Naive thymus-derived CD8-positive, alpha-beta T cell (primary cell): ENCODE results near the gene NKG7. TPM values are rescaled to one million over a fixed set of nuclear protein-coding genes. Genes with fewer than 3 reads are reported as not detected.

ENCODE experiments used
- ATAC-seq, 2 donors: fragments of 150-1000 bp; cut with Tn5 transposase in 1 of 2; sonication (Bioruptor Pico), chemical (Tn5 transposase) in 1 of 2; 1 replicate in 1 of 2; 2 replicates in 1 of 2; pipeline ENCODE4 v1.10.0; 2021; ENCODE audit warnings: mild to moderate bottlenecking in 2 of 2, moderate library complexity in 2 of 2
- POLR2A ChIA-PET: fragments of 350-600 bp; sonication (Branson Sonifier 250); formaldehyde crosslinking; loops from one replicate; lab custom pipeline; 2021; ENCODE audit warnings: antibody characterized with exemption; lab: Charles Lee
- DNase-seq, 10 donors: peaks; one replicate each; pipeline versions ENCODE4 v3.0.0 to v3.0.0-alpha.2; 2020 to 2022
- H3K27ac Mint-ChIP-seq, 10 donors: one replicate each; pipeline ENCODE4 v1.8.0; 2020 to 2022; ENCODE audit warnings: mild to moderate bottlenecking in 10 of 10, mixed read lengths in 10 of 10, moderate library complexity in 4 of 10, inconsistent platforms in 1 of 10
- H3K27me3 Mint-ChIP-seq, 5 donors: one replicate each; pipeline ENCODE4 v1.8.0; 2021 to 2022; ENCODE audit warnings: mixed read lengths in 5 of 5
- H3K36me3 Mint-ChIP-seq, 3 donors: one replicate each; pipeline ENCODE4 v1.8.0; 2020 to 2022; ENCODE audit warnings: mixed read lengths in 3 of 3, mild to moderate bottlenecking in 2 of 3, inconsistent platforms in 1 of 3
- H3K4me1 Mint-ChIP-seq, 4 donors: one replicate each; pipeline ENCODE4 v1.8.0; 2021 to 2022; ENCODE audit warnings: mixed read lengths in 4 of 4
- H3K4me3 Mint-ChIP-seq, 10 donors: one replicate each; pipeline ENCODE4 v1.8.0; 2020 to 2022; ENCODE audit warnings: mild to moderate bottlenecking in 10 of 10, mixed read lengths in 10 of 10, moderate library complexity in 6 of 10, inconsistent platforms in 1 of 10
- H3K9me3 Mint-ChIP-seq, 9 donors: one replicate each; pipeline ENCODE4 v1.8.0; 2020 to 2022; ENCODE audit warnings: mixed read lengths in 9 of 9, mild to moderate bottlenecking in 3 of 9, inconsistent platforms in 1 of 9, moderate library complexity in 1 of 9
- polyA plus RNA-seq, 3 donors: library from polyadenylated mRNA; unstranded; fragments of 300-500 nt; fragmentation: Illumina TruSeq; gene quantifications; one replicate each; pipeline ENCODE4 v1.2.3, GENCODE V29; 2021
- total RNA-seq, 8 experiments: library from RNA in 2 of 8; stranded (reverse) in 2 of 8; gene quantifications; one replicate each; pipeline ENCODE4 v1.2.3 and lab custom pipeline; 2021 to 2026

The NKG7 gene
- total and polyA plus RNA-seq, 5 experiments from 2014 or later, result 3.8 to 1,629 (median 41.7) TPM

GRCh38 chr19:51367565-51368365 is 4.7 kb downstream of the NKG7 start:
- Mint-ChIP-seq H3K27ac (peak overlapping the region; percentile 83 to 98 (median 96)), H3K27me3 (no peaks in the 10 kb centered on the region), H3K4me1 (peaks cover 63 to 83% (median 77%) of the 10 kb centered on the region in 4 donors), H3K4me3 (peak overlapping the region; percentile 93 to 100 (median 98)), H3K9me3 (no peaks in the 10 kb centered on the region), H3K36me3 (no peaks in the 10 kb centered on the region)
- DNase-seq (peak; percentile 87 to 96 (median 92)), ATAC-seq (peak; percentile 72 to 75)
- POLR2A ChIA-PET, result interaction anchor here (1.2 to 1.5 kb wide), 6 partner anchors 12 to 244 kb away, joined by 3 to 5 read pairs (median 4); no protein-coding TSS in a partner anchor

- H3K36me3 Mint-ChIP-seq, result no peaks in the 10 kb centered on the region
- H3K4me3 Mint-ChIP-seq, result peak overlapping the region; percentile 93 to 100 (median 98)
- H3K27ac Mint-ChIP-seq, result peak overlapping the region; percentile 83 to 98 (median 96)
- POLR2A ChIA-PET, result interaction anchor here (0.5 to 1.5 kb wide), 7 partner anchors 11 to 359 kb away, joined by 3 to 5 read pairs (median 3); no protein-coding TSS in a partner anchor
- no peaks in the 10 kb centered on the region for H3K9me3 Mint-ChIP-seq
- H3K4me1 Mint-ChIP-seq, result peaks cover 60 to 83% (median 76%) of the 10 kb centered on the region in 4 donors
- H3K27me3 Mint-ChIP-seq, result no peaks in the 10 kb centered on the region
- DNase-seq (no peak), ATAC-seq (no peak)
Observed at GRCh38 chr19:51367255-51367564, 5.2 kb downstream of the NKG7 start.

GRCh38 chr19:51366389-51367254 is 5.8 kb downstream of the NKG7 start:
- H3K36me3 Mint-ChIP-seq, result no peaks in the 10 kb centered on the region
- peak overlapping the region; percentile 93 to 100 (median 98) for H3K4me3 Mint-ChIP-seq
- ATAC-seq, result peak; percentile 57 to 62
- H3K4me1 Mint-ChIP-seq, result peaks cover 57 to 83% (median 76%) of the 10 kb centered on the region in 4 donors
- no peaks in the 10 kb centered on the region for H3K27me3 Mint-ChIP-seq
- DNase-seq, result peak; percentile 84 to 95 (median 87)
- POLR2A ChIA-PET, result interaction anchor here (0.5 to 1.5 kb wide), 9 partner anchors 11 to 359 kb away, joined by 3 to 10 read pairs (median 3); no protein-coding TSS in a partner anchor
- no peaks in the 10 kb centered on the region for H3K9me3 Mint-ChIP-seq
- H3K27ac Mint-ChIP-seq, result peak overlapping the region; percentile 83 to 98 (median 96)

GRCh38 chr19:51365965-51366388 is 6.5 kb downstream of the NKG7 start, which contains the start of gene ETFB:
Gene ETFB, minus strand, starts transcription at chr19:51366388. Its CDS starts 62 bp downstream, at chr19:51366326.
- peak within 1 kb of the TSS; percentile 83 to 98 (median 97) for H3K27ac Mint-ChIP-seq
- H3K36me3 Mint-ChIP-seq, result peaks cover 0 to 2% (median 0%) of the 10 kb centered on the region in 3 donors
- POLR2A ChIA-PET, result interaction anchor here (0.9 to 1.4 kb wide), 4 partner anchors 12 to 76 kb away, joined by 3 to 10 read pairs (median 5); no protein-coding TSS in a partner anchor

GRCh38 chr19:51365211-51365964 is 7.1 kb downstream of the NKG7 start:
- peak overlapping the region; percentile 83 to 98 (median 97) for H3K27ac Mint-ChIP-seq
- no peaks in the 10 kb centered on the region for H3K27me3 Mint-ChIP-seq
- POLR2A ChIA-PET, result interaction anchor here (0.9 to 1.4 kb wide), 4 partner anchors 12 to 77 kb away, joined by 3 to 10 read pairs (median 5); no protein-coding TSS in a partner anchor
- peak in 4 of 10 donors; percentile 18 to 44 (median 34) for DNase-seq
- H3K4me1 Mint-ChIP-seq, result peaks cover 45 to 71% (median 66%) of the 10 kb centered on the region in 4 donors
- H3K36me3 Mint-ChIP-seq, result peaks cover 0 to 2% (median 0%) of the 10 kb centered on the region in 3 donors
- ATAC-seq, result peak; percentile 19 to 40
- H3K9me3 Mint-ChIP-seq, result no peaks in the 10 kb centered on the region
- H3K4me3 Mint-ChIP-seq, result peak overlapping the region; percentile 93 to 100 (median 98)

More at GRCh38 chr19:51365965-51366388, 6.5 kb downstream of the NKG7 start, which contains the start of gene ETFB:
- peak within 1 kb of the TSS; percentile 93 to 100 (median 98) for H3K4me3 Mint-ChIP-seq
- H3K4me1 Mint-ChIP-seq, result peaks cover 51 to 77% (median 69%) of the 10 kb centered on the region in 4 donors
- no peaks in the 10 kb centered on the region for H3K27me3 Mint-ChIP-seq
- peak in 1 of 10 donors; percentile 7 for DNase-seq
- peak in 1 of 2 donors; percentile 1 for ATAC-seq
- no peaks in the 10 kb centered on the region for H3K9me3 Mint-ChIP-seq

GRCh38 chr19:51364200-51365106 is 8.0 kb downstream of the NKG7 start:
- Mint-ChIP-seq H3K9me3 (no peaks in the 10 kb centered on the region), H3K27ac (peak overlapping the region in 9 of 10 donors; percentile 5 to 85 (median 57)), H3K36me3 (peaks cover 0 to 2% (median 0%) of the 10 kb centered on the region in 3 donors), H3K4me3 (peak overlapping the region; percentile 23 to 75 (median 53)), H3K27me3 (no peaks in the 10 kb centered on the region), H3K4me1 (peaks cover 42 to 68% (median 62%) of the 10 kb centered on the region in 4 donors)
- DNase-seq, result no peak
- no peak for ATAC-seq
- POLR2A ChIA-PET, result no interaction called here

- no peaks in the 10 kb centered on the region for H3K9me3 Mint-ChIP-seq
- H3K36me3 Mint-ChIP-seq, result peaks cover 0 to 2% (median 0%) of the 10 kb centered on the region in 3 donors
- no peak for ATAC-seq
- DNase-seq, result no peak
- no peak overlapping the region for H3K27ac Mint-ChIP-seq
- peaks cover 31 to 57% (median 47%) of the 10 kb centered on the region in 4 donors for H3K4me1 Mint-ChIP-seq
- H3K27me3 Mint-ChIP-seq, result no peaks in the 10 kb centered on the region
- POLR2A ChIA-PET, result no interaction called here
- no peak overlapping the region for H3K4me3 Mint-ChIP-seq
Observed at GRCh38 chr19:51361239-51361638, 11.2 kb downstream of the NKG7 start.

GRCh38 chr19:51359294-51359693 is 13.2 kb downstream of the NKG7 start:
- POLR2A ChIA-PET, result no interaction called here
- peaks cover 27 to 56% (median 47%) of the 10 kb centered on the region in 4 donors for H3K4me1 Mint-ChIP-seq
- peak overlapping the region in 3 of 10 donors; percentile 9 to 66 (median 50) for H3K27ac Mint-ChIP-seq

GRCh38 chr19:51357952-51358351 is 14.5 kb downstream of the NKG7 start:
- ATAC-seq, result no peak
- peaks cover 0 to 2% (median 0%) of the 10 kb centered on the region in 3 donors for H3K36me3 Mint-ChIP-seq
- no peak for DNase-seq
- H3K4me3 Mint-ChIP-seq, result no peak overlapping the region
- no peaks in the 10 kb centered on the region for H3K9me3 Mint-ChIP-seq
- H3K4me1 Mint-ChIP-seq, result peaks cover 18 to 47% (median 37%) of the 10 kb centered on the region in 4 donors
- H3K27me3 Mint-ChIP-seq, result no peaks in the 10 kb centered on the region
- H3K27ac Mint-ChIP-seq, result peak overlapping the region in 3 of 10 donors; percentile 79 to 86 (median 83)
- POLR2A ChIA-PET, result no interaction called here

More at GRCh38 chr19:51359294-51359693, 13.2 kb downstream of the NKG7 start:
- DNase-seq (no peak), ATAC-seq (no peak)
- Mint-ChIP-seq H3K36me3 (peaks cover 0 to 2% (median 0%) of the 10 kb centered on the region in 3 donors), H3K4me3 (peak overlapping the region in 1 of 10 donors; percentile 34), H3K27me3 (no peaks in the 10 kb centered on the region), H3K9me3 (no peaks in the 10 kb centered on the region)

- Mint-ChIP-seq H3K27ac (peak overlapping the region in 8 of 10 donors; percentile 9 to 87 (median 72)), H3K27me3 (no peaks in the 10 kb centered on the region), H3K4me3 (peak overlapping the region in 2 of 10 donors; percentile 14 to 22), H3K36me3 (peaks cover 0 to 12% (median 7%) of the 10 kb centered on the region in 3 donors), H3K4me1 (peaks cover 12 to 35% (median 25%) of the 10 kb centered on the region in 4 donors), H3K9me3 (no peaks in the 10 kb centered on the region)
- POLR2A ChIA-PET, result interaction anchor here (0.7 to 0.9 kb wide), 2 partner anchors 11 to 22 kb away, joined by 3 read pairs; no protein-coding TSS in a partner anchor
- ATAC-seq (no peak), DNase-seq (no peak)
Observed at GRCh38 chr19:51356159-51356801, 16.2 kb downstream of the NKG7 start.
